ENCODE measurements around the gene ITGB3.

- TF ChIP-seq, protein P1, sequence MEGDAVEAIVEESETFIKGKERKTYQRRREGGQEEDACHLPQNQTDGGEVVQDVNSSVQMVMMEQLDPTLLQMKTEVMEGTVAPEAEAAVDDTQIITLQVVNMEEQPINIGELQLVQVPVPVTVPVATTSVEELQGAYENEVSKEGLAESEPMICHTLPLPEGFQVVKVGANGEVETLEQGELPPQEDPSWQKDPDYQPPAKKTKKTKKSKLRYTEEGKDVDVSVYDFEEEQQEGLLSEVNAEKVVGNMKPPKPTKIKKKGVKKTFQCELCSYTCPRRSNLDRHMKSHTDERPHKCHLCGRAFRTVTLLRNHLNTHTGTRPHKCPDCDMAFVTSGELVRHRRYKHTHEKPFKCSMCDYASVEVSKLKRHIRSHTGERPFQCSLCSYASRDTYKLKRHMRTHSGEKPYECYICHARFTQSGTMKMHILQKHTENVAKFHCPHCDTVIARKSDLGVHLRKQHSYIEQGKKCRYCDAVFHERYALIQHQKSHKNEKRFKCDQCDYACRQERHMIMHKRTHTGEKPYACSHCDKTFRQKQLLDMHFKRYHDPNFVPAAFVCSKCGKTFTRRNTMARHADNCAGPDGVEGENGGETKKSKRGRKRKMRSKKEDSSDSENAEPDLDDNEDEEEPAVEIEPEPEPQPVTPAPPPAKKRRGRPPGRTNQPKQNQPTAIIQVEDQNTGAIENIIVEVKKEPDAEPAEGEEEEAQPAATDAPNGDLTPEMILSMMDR (IDR thresholded peaks at IDR 0.05), result no peak
- no peak for TF ChIP-seq POLR2A (IDR thresholded peaks at IDR 0.05)
- TF ChIP-seq EP300 (IDR thresholded peaks at IDR 0.05), result peak; percentile 77
Measured at GRCh38 chr17:47239967-47240651, 13.5 kb upstream of the ITGB3 start.

Measured in ovary (tissue), 3 donors.